GM23248 (cell line): ENCODE results near the gene SH3RF3. TPM values are rescaled to one million over a fixed set of nuclear protein-coding genes. Genes with fewer than 3 reads are reported as not detected.

Source experiments
- DNase-seq: peaks from one replicate; pipeline ENCODE4 v3.0.0-alpha.2; 2015
- H2AFZ ChIP-seq: fragments of 200-600 bp; sonication (generic); 2 replicates; pipeline ENCODE4 v1.6.1; 2016; ENCODE audit warnings: antibody characterized with exemption
- H3F3A ChIP-seq: fragments of 200-600 bp; sonication (generic); 2 replicates; pipeline ENCODE4 v1.6.1; 2016; ENCODE audit warnings: mild to moderate bottlenecking, antibody characterized with exemption, mixed run types; ENCODE audit not compliant: insufficient read depth
- H3K27ac ChIP-seq: fragments of 200-600 bp; sonication (generic); 2 replicates; pipeline ENCODE4 v1.5.1; 2016; ENCODE audit warnings: mild to moderate bottlenecking
- H3K27me3 ChIP-seq: fragments of 200-600 bp; sonication (generic); replicated peaks from 2 replicates; pipeline ENCODE4 v1.6.1; 2016; ENCODE audit warnings: mild to moderate bottlenecking; ENCODE audit not compliant: insufficient read depth
- H3K36me3 ChIP-seq: fragments of 200-600 bp; sonication (generic); 2 replicates; pipeline ENCODE4 v1.6.1; 2016; ENCODE audit warnings: low read depth, mild to moderate bottlenecking
- H3K4me1 ChIP-seq: fragments of 200-600 bp; sonication (generic); 2 replicates; pipeline ENCODE4 v1.6.1; 2016; ENCODE audit warnings: mild to moderate bottlenecking; ENCODE audit not compliant: insufficient read depth
- H3K4me2 ChIP-seq: fragments of 200-600 bp; sonication (generic); one replicate; pipeline ENCODE4 v1.6.1; 2016; ENCODE audit warnings: mild to moderate bottlenecking; ENCODE audit not compliant: unreplicated experiment
- H3K4me3 ChIP-seq: fragments of 200-600 bp; sonication (generic); 2 replicates; pipeline ENCODE4 v1.5.1; 2016; ENCODE audit warnings: mild to moderate bottlenecking
- H3K79me2 ChIP-seq: fragments of 200-600 bp; sonication (generic); 2 replicates; pipeline ENCODE4 v1.6.1; 2016; ENCODE audit warnings: mild to moderate bottlenecking; ENCODE audit not compliant: insufficient read depth
- H3K9ac ChIP-seq: fragments of 200-600 bp; sonication (generic); 2 replicates; pipeline ENCODE4 v1.6.1; 2016; ENCODE audit warnings: mild to moderate bottlenecking
- H3K9me2 ChIP-seq: fragments of 200-600 bp; sonication (generic); 2 replicates; pipeline ENCODE4 v1.6.1; 2016; ENCODE audit warnings: mixed run types, mild to moderate bottlenecking, moderate library complexity; ENCODE audit not compliant: insufficient read depth
- H3K9me3 ChIP-seq: fragments of 200-600 bp; sonication (generic); one replicate; pipeline ENCODE4 v1.6.1; 2017; ENCODE audit warnings: low read depth
- H4K20me1 ChIP-seq: fragments of 200-600 bp; sonication (generic); 2 replicates; pipeline ENCODE4 v1.6.0; 2016; ENCODE audit not compliant: insufficient read depth
- EZH2 ChIP-seq: fragments of 200-600 bp; sonication (generic); IDR thresholded peaks from 2 replicates; pipeline ENCODE4 v1.6.1; 2018; ENCODE audit warnings: antibody characterized with exemption, mild to moderate bottlenecking; ENCODE audit not compliant: insufficient read depth, poor library complexity, severe bottlenecking
- EZH2phosphoT487 ChIP-seq: fragments of 200-600 bp; sonication (generic); IDR thresholded peaks from 2 replicates; pipeline ENCODE4 v1.6.1; 2018; ENCODE audit warnings: antibody characterized with exemption, moderate library complexity, mild to moderate bottlenecking, low read depth; ENCODE audit not compliant: insufficient read depth
- WGBS, 2 experiments: methylation state at CpG; one replicate each; pipeline ENCODE4 v1.1.6; 2015 to 2017; ENCODE audit warnings: low lambda C conversion rate in 2 of 2, low coverage in 1 of 2; ENCODE audit errors: missing lambda C conversion rate in 2 of 2; 5-methylcytosine and 5-hydroxymethylcytosine counted together
- in situ Hi-C: fragments of 300-500 bp; cut with MboI; formaldehyde crosslinking; loops from 2 replicates; pipeline ENCODE4 v1.15.0; 2020
- polyA plus RNA-seq: library from polyadenylated mRNA; unstranded; fragments of >200 nt; fragmentation: Nextera tagmentation; extraction: Ambion mirVana; gene quantifications from 2 replicates; pipeline ENCODE4 v1.2.1, GENCODE V29; 2016
- total RNA-seq: library from RNA; depleted of rRNA; stranded (reverse); fragments of >200 nt; shearing (Covaris generic); gene quantifications from 2 replicates; pipeline ENCODE4 v1.2.3, GENCODE V29; 2014

Gene SH3RF3
- total and polyA plus RNA-seq, 2 experiments from 2014 or later, result 1.5 to 5.2 TPM

DNA sequence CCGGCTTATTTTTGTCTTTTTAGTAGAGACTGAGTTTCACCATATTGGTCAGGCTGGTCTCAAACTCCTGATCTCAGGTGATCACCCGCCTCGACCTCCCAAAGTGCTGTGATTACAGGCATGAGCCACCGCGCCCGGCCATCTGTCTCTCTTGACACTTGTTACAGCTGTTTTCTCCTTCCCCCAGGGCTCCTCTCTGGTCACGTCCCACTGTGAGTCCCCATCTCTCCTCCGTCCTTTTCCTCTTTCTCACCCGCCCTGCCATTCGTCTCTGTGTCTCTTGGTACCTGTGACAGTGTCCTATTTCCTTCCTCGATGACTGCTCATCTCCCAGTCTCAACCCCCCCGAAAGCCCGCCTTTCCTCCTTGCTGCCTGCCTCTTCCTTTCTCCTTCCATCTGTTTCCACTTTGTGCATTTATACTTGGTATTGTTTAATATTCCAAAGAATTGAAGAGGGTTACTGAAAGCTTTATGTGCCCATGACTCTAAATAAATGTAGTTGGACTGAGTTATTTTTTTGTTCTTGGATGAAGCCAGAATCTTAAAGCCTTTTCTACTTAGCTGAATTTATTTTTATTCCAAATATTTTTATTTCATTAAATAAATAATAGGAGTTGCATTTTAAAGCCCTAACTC is 241.5 kb downstream of the SH3RF3 start:
- H3K27ac ChIP-seq, result no peak overlapping the region
- 77 to 81% methylated on average over 13 of the region's 13 CpGs for WGBS, 2 experiments
- H3F3A ChIP-seq, result no peaks in the 10 kb centered on the region
- in situ Hi-C loops, result no loop called here
- H3K9ac ChIP-seq, result no peak overlapping the region
- no peak for DNase-seq
- no peak overlapping the region for H2AFZ ChIP-seq
- H3K9me2 ChIP-seq, result no peaks in the 10 kb centered on the region
- no peak overlapping the region for H3K4me2 ChIP-seq
- no peaks in the 10 kb centered on the region for H3K27me3 ChIP-seq
- TF ChIP-seq EZH2 (no peak), EZH2phosphoT487 (no peak)
- no peaks in the 10 kb centered on the region for H4K20me1 ChIP-seq
- no peaks in the 10 kb centered on the region for H3K36me3 ChIP-seq
- H3K79me2 ChIP-seq, result peaks cover 3% of the 10 kb centered on the region; the same call in 1 of the 2 replicates
- H3K9me3 ChIP-seq, result no peaks in the 10 kb centered on the region
- no peaks in the 10 kb centered on the region for H3K4me1 ChIP-seq
- H3K4me3 ChIP-seq, result no peak overlapping the region

DNA sequence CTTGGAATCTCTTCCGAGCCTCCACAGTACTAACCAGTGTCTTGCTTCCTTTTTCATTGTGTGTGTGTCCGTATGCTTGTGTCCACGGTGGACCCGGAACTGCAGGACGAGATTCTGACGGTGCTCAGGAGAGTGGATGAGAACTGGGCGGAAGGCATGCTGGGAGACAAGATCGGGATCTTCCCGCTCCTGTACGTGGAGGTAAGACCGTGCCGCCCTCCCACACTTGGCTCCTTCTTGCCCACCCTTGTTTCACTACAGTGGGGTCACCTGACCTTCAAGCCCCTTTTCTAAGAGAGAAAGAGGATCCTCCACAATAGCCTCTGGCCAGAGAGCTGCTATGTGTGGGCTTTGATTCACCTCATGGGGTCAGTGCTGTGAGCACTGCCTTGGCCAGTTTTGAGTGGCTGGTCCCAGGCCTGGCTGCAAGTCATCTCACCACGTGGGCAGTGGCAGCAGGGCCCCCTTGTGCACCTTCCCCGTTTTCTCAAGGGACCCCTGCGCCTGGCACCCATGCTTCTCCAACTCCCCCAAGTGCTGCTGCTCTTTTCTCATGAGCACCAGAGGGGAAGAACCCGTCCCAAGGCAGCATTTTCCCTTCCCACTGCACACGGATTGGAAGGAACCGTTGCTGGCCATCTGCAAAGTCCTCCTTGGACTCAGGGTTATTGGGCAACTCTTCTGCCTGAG is 242.6 kb downstream of the SH3RF3 start:
- WGBS, 2 experiments, result 92 to 94% methylated on average over 18 of the region's 18 CpGs
- Histone ChIP-seq H3K9me3 (no peaks in the 10 kb centered on the region), H3K9me2 (no peaks in the 10 kb centered on the region), H4K20me1 (no peaks in the 10 kb centered on the region), H3K27me3 (no peaks in the 10 kb centered on the region), H2AFZ (no peak overlapping the region), H3K79me2 (no peaks in the 10 kb centered on the region), H3K4me1 (no peaks in the 10 kb centered on the region), H3F3A (no peaks in the 10 kb centered on the region), H3K4me2 (no peak overlapping the region), H3K4me3 (no peak overlapping the region), H3K36me3 (no peaks in the 10 kb centered on the region), H3K27ac (no peak overlapping the region), H3K9ac (no peak overlapping the region)
- DNase-seq, result no peak
- TF ChIP-seq EZH2phosphoT487 (no peak), EZH2 (no peak)
- in situ Hi-C loops, result no loop called here

GRCh38 chr2:109372171-109372568 is 243.2 kb downstream of the SH3RF3 start:
- H3F3A ChIP-seq, result no peaks in the 10 kb centered on the region

DNA sequence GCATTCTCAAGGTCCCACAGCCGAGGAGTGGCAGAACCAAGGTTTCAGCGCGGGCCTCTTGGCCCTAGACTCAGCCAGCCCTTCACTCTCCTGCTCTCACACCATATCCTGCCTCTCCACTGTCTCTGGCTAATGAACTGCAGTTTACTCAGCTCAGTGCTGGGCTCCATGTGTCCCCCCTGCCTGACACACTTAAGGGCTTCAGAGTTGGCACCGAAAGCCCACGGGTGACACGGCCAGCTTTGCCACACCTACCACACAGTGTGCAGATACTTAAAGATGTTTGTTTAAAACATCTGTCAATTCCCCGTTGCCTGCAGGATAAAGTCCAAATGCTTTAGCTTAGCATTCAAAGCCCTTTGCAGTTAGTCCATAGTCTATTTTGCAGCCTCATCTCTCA is 243.6 kb downstream of the SH3RF3 start:
- no peaks in the 10 kb centered on the region for H3K27me3 ChIP-seq
- H3K4me2 ChIP-seq, result no peak overlapping the region
- H3K9me2 ChIP-seq, result no peaks in the 10 kb centered on the region
- H3K36me3 ChIP-seq, result no peaks in the 10 kb centered on the region
- H2AFZ ChIP-seq, result no peak overlapping the region
- WGBS, 2 experiments, result 83 to 84% methylated on average over 7 of the region's 7 CpGs
- no peak overlapping the region for H3K4me3 ChIP-seq
- H3K79me2 ChIP-seq, result no peaks in the 10 kb centered on the region
- H3K27ac ChIP-seq, result no peak overlapping the region
- H3K4me1 ChIP-seq, result no peaks in the 10 kb centered on the region
- TF ChIP-seq EZH2, result no peak
- no peaks in the 10 kb centered on the region for H3K9me3 ChIP-seq
- no peak for DNase-seq
- H4K20me1 ChIP-seq, result no peaks in the 10 kb centered on the region
- no peak overlapping the region for H3K9ac ChIP-seq
- in situ Hi-C loops, result no loop called here
- no peaks in the 10 kb centered on the region for H3F3A ChIP-seq

More at GRCh38 chr2:109372171-109372568, 243.2 kb downstream of the SH3RF3 start:
- no peaks in the 10 kb centered on the region for H3K9me2 ChIP-seq
- no peaks in the 10 kb centered on the region for H3K36me3 ChIP-seq
- H4K20me1 ChIP-seq, result no peaks in the 10 kb centered on the region
- H3K9ac ChIP-seq, result no peak overlapping the region
- in situ Hi-C loops, result no loop called here
- H3K27ac ChIP-seq, result no peak overlapping the region
- H3K79me2 ChIP-seq, result no peaks in the 10 kb centered on the region
- H3K4me3 ChIP-seq, result no peak overlapping the region
- H3K27me3 ChIP-seq, result no peaks in the 10 kb centered on the region
- 92 to 95% methylated on average over 4 of the region's 4 CpGs for WGBS, 2 experiments
- no peak overlapping the region for H2AFZ ChIP-seq
- no peak for DNase-seq
- H3K4me1 ChIP-seq, result no peaks in the 10 kb centered on the region
- no peak overlapping the region for H3K4me2 ChIP-seq
- no peaks in the 10 kb centered on the region for H3K9me3 ChIP-seq
- TF ChIP-seq EZH2, result no peak
- no peak for TF ChIP-seq EZH2phosphoT487
